Stimulated activated CD4-positive, alpha-beta T cell treated with anti-CD3 and anti-CD28 coated beads, Interleukin-2, amount 100 ng/mL, for 24 hours (primary cell): Measurements from ENCODE around the gene DPF3.

Source experiments
- DNase-seq, 2 donors: peaks; one replicate each; pipeline ENCODE4 v3.0.0-alpha.2; 2020

DPF3 gene

DNA sequence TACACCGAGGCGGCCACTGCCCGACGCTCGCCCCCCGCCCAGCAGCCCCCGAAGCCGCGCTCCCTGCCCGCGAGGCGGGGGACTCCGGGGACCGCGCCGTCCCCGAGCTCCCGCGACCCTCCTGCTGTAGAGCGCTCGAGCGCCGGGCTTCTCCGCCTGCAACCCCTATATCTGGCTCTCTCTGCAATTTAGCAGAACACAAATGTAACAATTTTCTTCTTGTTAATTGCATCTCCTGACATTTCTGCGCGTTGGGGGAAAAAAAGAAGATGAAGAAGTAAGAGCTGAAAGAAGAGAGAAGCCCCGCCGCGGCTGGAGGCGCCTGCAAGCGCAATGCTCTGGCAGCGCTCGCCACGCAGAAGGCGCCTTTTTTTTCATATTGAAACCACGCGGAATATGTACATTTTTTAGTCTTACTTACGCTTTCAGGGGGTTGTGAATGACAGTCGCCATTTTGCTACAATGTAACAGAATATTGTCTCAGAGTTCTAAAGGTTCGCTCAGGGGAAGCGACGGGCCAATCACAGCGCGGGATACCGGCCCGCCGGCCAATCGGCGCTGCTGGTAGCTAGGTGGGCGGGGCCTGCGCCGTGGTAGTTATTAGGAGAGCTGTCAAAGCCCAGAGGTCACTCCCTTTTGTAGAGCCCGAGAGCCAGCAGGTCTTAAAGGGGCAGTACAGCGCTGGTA lies at the start of gene DPF3:
DPF3 (minus strand) TSS at position 466 of the 687 bp plus-strand sequence; CDS start at position 453, 13 bp downstream.
- peak; percentile 95 to 96 for DNase-seq

GRCh38 chr14:72942934-72943333 lies 49.0 kb upstream of the DPF3 start:
- no peak for DNase-seq

- DNase-seq = no peak
Measured at GRCh38 chr14:72941286-72941985, 47.5 kb upstream of the DPF3 start.

- DNase-seq = no peak
Measured at GRCh38 chr14:72939630-72940029, 45.7 kb upstream of the DPF3 start.

DNA sequence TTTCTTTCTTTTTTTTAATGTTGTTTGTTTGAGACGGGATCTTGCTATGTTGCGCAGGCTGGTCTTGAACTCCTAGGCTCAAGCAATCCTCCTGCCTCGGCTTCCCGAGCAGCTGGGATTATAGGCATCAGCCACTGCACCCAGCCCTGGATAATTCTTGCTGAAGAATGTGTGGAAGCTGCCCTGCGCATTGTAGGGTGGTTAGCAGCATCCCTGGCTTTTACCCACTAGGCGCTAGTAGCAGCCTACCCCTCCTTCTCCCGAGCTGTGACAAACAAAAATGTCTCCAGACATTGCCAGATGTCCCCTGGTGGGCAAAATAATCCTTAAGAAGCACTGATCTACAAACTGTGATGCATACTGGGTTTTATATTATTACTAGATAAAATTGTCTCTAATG lies 39.0 kb upstream of the DPF3 start:
- no peak for DNase-seq

- no peak for DNase-seq
Measured at GRCh38 chr14:72929316-72930080, 35.6 kb upstream of the DPF3 start.

DNA sequence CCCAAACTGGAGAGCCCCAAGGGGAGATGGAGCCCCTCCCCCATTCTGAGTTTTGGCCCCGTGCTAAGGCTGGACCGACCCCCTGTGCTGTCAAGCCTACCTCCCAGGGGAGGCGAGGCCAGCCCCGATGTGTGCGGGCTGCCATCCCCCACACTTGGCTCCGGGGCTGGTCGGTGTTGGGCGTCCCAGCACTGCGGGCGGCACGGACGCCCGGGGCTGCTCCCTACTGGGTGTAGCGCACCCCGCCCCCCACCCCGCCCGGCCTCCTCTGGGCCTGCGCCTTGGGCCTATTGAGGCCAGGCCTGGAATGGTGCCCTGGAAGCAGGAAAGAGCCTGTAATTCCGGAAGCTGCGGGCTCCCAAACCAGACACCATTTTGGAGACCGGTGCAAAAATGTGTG lies 35.0 kb upstream of the DPF3 start:
- DNase-seq = no peak

GRCh38 chr14:72926292-72927028 lies 32.6 kb upstream of the DPF3 start, which contains the start of gene DCAF4:
Gene DCAF4 (plus strand): TSS chr14:72926464. CDS start chr14:72937979, 11,515 bp downstream.
- peak; percentile 93 to 94 for DNase-seq

DNA sequence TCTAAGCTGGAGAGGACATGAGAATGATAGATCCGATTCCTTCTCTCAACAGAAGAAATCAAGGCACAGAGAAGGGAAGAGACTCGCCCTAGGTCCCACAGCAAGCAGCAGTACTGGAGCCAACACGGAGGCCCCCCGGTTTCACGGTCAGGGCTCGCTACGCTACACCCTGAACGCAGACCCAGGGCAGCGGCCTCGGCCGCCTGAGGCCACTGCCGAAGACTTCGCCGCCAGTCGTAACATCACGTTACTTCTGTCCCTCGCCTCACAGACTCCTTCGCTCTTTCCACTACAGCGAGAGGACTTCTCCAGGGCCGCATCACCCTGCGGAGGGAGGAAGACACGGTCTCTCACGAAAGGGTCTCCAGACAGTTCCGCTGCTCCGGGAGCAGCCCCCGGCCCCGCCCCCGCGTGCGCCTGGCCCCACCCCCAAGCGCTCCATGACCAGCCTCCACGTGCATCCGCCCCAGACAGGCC lies 32.0 kb upstream of the DPF3 start:
- DNase-seq = no peak

DNA sequence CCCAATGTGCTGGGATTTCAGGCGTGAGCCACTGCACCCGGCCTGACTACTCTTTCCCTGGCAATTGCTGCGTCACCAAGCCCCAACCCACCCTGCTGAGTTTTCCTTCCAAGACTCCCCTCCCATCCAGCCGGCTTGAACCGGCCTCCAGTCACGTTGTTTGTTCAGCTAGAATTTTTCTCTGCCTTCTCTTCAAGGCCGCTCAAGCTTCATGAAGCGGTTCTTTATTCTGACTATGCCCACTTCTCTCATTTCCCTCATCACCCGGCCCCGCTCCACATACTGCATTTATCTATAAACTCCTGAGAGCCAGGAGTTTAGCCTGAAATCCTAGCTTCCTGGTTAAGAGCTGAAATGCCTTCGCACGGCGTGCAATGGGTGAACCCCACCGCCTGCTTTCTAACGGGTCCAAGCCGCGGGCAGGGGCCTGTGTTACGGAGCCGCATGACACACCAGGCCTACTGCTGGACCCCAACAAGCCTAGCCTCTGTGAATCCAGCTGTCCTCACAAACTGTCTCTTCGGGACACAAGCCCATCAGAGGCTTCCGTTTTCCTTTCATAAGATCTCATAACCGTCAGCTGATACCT lies 31.4 kb upstream of the DPF3 start:
- DNase-seq = no peak

- no peak for DNase-seq
Measured at GRCh38 chr14:72924337-72924736, 30.4 kb upstream of the DPF3 start.

DNA sequence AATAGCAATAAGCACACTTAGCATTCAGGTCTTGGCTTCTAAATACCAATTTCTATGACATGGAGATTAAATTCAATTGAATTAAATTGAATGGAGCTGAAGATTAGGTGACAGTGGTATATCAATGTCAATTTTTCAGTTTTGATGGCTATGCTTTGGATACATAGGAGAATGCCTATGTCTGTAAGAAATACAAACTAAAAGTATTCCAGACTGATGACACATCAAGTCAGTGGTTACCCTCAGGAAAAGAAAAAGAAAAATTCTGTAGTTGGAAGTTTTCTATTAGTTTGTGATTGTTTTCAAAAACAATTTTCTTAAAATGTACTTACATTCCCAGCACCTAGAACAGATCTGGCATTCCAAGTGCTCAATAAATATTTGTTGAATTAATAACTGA lies 27.5 kb upstream of the DPF3 start:
- no peak for DNase-seq

DNA sequence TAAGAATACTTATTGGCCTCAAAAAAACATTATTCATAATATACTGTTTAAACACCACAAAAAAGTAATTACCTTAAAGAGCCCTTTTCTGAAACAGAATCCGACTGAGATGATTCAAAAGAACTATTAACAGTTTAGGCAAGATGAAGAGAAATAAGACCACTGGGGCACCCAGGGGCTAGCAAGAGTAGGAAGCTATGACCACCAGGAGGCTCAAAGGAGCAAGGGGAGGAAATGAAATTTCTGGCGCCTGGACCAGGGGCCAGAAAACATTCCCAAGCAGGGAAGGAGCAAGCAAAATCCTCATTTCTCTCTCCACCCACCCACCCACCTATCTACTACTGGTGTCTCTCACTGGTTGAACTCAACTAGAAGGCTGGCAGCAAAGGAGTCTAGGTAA lies 26.1 kb upstream of the DPF3 start:
- no peak for DNase-seq

DNA sequence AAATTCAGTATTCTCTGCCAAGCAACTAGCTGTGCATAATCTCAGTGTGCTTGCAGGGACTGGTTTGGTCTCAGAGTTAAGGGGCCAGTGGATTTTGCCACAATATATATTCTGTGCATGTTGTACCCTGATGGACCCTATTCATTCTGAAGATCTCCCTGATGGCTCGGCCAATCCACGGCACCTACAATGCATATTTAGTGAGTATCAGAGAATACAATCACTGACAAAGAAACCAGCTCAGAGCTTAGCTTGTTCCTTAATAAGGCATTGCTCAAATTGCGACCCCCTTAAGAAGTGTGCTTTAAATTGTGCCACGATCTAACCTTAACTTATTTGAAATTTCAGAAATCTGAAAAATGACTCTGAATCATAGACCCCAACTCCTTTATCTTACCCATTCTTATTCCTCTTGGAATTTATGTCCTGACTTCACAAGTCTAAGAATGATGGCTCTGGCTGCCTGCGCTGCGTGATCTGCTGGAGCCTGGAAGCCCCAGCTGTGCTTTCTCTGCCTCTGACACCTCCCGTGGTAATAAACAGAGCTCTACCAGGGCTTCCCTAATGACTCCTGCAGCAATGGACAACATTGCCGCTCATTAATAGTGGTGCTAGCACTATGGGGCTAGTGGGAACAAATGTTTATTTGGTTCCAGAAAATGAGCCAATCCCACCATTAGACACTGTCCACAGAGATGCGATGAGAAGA lies 23.3 kb upstream of the DPF3 start:
- DNase-seq = no peak

- no peak for DNase-seq
Measured at GRCh38 chr14:72916174-72916573, 22.3 kb upstream of the DPF3 start.

DNA sequence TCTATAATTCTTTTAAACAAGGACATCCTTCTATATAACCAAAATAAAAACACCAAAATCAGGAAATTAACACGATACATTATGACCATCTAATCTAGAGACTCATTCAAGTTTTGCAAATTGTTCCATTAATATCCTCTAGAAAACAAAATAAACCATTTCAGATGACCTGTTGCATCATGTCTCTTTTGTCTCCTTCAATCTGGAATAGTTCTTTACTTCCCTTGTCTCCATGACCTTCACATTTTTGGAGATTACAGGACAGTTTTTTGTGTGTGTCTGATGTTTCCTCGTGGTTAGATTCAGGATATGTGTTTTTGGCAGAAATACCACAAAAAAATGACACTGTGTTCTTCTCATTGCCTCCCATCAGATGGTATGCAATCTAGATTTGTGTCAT lies 19.9 kb upstream of the DPF3 start:
- no peak for DNase-seq

- no peak for DNase-seq
Measured at GRCh38 chr14:72909163-72909562, 15.3 kb upstream of the DPF3 start.

GRCh38 chr14:72907886-72908285 lies 14.0 kb upstream of the DPF3 start:
- DNase-seq = no peak

DNA sequence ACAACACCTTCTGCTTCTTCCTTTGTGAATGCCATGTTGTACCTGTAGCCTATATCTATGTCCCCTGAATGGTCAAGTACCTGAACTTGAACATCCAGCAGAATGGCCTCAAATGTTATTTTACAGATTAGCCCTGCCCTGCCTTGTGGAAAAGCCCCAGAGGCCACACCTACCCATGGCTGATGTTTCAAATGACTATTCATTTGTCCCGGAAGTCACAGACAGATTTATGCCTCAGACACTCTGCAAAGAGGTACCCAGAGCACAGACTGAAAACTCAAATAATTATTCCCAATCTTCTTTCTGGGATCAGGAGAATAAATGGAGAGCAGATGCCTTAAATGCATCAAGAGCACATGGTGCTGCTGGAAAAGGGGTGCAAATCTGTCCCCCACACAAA lies 13.0 kb upstream of the DPF3 start:
- DNase-seq = no peak

- DNase-seq = no peak
Measured at GRCh38 chr14:72906316-72906715, 12.4 kb upstream of the DPF3 start.

- DNase-seq = peak; percentile 52 to 63
Measured at GRCh38 chr14:72904840-72905561, 11.1 kb upstream of the DPF3 start.
